IPS-15b (cell line): Measurements from ENCODE around the gene TFDP2.

Source experiments
- H3K27me3 ChIP-seq: one replicate; pipeline ENCODE4 v1.6.1; 2013; ENCODE audit warnings: low read length; ENCODE audit not compliant: control insufficient read depth, insufficient read depth
- H3K36me3 ChIP-seq: one replicate; pipeline ENCODE4 v1.6.1; 2013; ENCODE audit warnings: low read length; ENCODE audit not compliant: control insufficient read depth, insufficient read depth
- H3K4me1 ChIP-seq: one replicate; pipeline ENCODE4 v1.6.1; 2013; ENCODE audit warnings: mild to moderate bottlenecking, low read length; ENCODE audit not compliant: control insufficient read depth, insufficient read depth
- H3K4me3 ChIP-seq: one replicate; pipeline ENCODE4 v1.5.1; 2013; ENCODE audit warnings: low read depth, low read length
- H3K9ac ChIP-seq: one replicate; pipeline ENCODE4 v1.6.1; 2013; ENCODE audit warnings: low read depth, mild to moderate bottlenecking, low read length
- H3K9me3 ChIP-seq: one replicate; pipeline ENCODE4 v1.6.1; 2013; ENCODE audit warnings: mild to moderate bottlenecking, low read length; ENCODE audit not compliant: control insufficient read depth, insufficient read depth

The TFDP2 gene

DNA sequence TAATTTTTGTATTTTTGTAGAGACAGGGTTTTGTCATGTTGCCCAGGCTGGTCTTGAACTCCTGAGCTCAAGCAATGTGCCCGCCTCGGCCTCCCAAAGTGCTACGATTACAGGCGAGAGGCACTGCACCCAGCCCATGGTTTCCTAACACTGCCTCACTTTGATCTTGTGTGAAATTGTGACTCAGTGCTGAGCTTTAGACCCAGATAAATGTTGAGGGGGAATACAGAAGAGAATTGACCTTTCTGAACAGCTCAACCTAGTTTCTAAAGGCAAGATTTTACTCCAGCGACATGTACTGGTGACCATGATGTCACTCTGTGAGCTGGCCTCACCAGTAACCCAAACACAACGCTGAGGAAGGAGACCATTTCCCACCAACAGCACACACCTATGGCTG lies 199.4 kb downstream of the TFDP2 start:
- no peaks in the 10 kb centered on the region for H3K27me3 ChIP-seq
- no peaks in the 10 kb centered on the region for H3K9me3 ChIP-seq
- no peaks in the 10 kb centered on the region for H3K36me3 ChIP-seq
- H3K4me3 ChIP-seq = no peak overlapping the region
- no peak overlapping the region for H3K9ac ChIP-seq
- H3K4me1 ChIP-seq = no peaks in the 10 kb centered on the region

DNA sequence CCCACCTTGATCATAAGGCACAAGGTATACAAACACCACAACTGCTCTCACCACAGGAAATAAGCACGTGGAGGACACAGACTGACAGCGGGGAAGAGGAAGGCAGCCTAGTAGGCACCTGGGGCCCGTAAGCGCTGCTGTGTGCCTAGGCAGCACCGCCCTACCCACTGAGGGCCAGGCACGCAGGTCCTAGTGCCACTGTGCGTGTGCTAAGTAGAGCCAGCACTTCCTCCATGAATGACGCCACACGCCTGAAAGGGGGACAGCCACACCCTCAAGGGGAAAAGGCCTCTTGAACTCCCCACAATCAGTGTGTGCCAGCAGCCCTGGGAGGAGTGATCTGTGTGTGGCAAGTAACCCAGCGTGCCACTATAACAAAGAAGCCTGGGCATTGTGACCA lies 199.9 kb downstream of the TFDP2 start:
- Histone ChIP-seq H3K9ac (no peak overlapping the region), H3K9me3 (no peaks in the 10 kb centered on the region), H3K4me3 (no peak overlapping the region), H3K4me1 (no peaks in the 10 kb centered on the region), H3K27me3 (no peaks in the 10 kb centered on the region), H3K36me3 (no peaks in the 10 kb centered on the region)

DNA sequence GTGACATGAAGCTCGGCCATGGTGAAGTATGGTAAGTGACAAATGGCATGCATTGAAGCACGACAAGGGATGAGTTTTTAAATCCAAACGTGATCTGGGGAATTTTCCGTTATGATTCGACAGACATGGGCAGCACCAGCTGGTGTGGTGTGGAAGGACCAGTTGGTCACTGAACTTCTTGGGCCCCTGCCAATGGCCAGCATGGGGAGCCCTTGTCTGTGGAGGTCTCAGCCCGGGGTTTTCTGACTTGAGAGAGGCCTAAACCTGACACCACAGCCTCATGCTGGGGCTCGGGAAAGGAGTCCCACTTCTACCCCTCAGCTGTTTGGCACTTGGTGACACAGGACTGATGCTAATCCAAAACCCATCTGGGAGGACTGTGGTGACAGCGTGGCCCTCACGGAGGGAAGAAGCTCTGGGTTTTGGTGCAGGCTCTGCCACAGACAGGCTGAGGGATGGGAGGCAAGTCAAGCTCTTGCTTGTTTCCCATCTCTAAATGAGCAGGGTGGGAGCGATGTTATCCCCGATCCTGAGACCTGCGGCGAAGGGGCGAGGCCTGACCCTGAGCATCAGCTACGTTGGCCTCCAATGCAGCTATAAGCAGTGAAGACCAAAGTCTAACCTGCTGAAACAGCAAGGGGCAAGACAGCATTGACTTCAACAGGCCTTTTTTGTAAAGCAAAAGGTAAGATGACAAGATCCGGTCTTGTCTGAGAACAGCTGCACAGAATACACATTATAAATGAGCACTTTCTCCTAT lies 203.4 kb downstream of the TFDP2 start:
- Histone ChIP-seq H3K9ac (no peak overlapping the region), H3K9me3 (no peaks in the 10 kb centered on the region), H3K4me1 (no peaks in the 10 kb centered on the region), H3K36me3 (no peaks in the 10 kb centered on the region), H3K27me3 (no peaks in the 10 kb centered on the region), H3K4me3 (no peak overlapping the region)

DNA sequence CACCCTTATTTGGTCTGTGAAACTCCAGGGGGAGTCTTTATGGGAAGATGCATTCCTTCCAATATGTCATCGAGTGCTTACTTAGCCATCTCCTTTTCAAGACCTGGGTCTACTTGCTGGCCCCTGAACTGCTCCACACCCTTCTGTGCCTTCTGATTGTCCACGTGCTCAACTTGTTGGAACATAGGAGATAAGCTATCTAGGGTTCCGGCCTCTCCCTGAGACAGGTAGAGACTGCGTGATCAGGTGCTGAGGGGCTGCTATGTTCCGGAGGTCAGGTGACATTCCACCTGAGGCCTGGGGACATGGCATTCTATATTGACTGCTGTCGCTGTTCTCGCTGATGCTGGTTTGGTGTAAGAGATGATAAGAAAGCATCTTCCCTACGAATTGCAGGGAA lies 207.3 kb downstream of the TFDP2 start:
- H3K36me3 ChIP-seq = no peaks in the 10 kb centered on the region
- H3K9ac ChIP-seq = no peak overlapping the region
- no peaks in the 10 kb centered on the region for H3K9me3 ChIP-seq
- no peak overlapping the region for H3K4me3 ChIP-seq
- no peaks in the 10 kb centered on the region for H3K4me1 ChIP-seq
- H3K27me3 ChIP-seq = no peaks in the 10 kb centered on the region

DNA sequence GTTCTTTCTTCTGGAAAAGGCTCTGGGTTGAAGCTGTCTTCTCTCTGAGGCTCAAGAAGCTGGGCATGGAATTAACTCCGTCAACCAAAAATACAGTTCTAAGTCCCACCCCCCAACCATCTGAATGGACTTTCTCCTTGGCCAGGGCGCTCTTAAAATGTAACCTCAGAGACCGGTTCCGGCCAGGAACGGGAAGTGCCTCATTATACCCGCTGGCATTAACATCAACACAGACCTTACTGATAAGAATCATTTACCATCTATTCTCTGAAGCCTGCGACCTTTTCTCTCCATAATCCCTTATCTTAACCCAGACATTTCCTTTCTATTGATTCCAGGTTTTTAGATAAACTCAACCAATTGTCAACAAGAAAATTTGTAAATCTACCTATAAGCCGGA lies 208.3 kb downstream of the TFDP2 start:
- Histone ChIP-seq H3K4me1 (no peaks in the 10 kb centered on the region), H3K27me3 (no peaks in the 10 kb centered on the region), H3K9me3 (no peaks in the 10 kb centered on the region), H3K9ac (no peak overlapping the region), H3K36me3 (no peaks in the 10 kb centered on the region), H3K4me3 (no peak overlapping the region)

DNA sequence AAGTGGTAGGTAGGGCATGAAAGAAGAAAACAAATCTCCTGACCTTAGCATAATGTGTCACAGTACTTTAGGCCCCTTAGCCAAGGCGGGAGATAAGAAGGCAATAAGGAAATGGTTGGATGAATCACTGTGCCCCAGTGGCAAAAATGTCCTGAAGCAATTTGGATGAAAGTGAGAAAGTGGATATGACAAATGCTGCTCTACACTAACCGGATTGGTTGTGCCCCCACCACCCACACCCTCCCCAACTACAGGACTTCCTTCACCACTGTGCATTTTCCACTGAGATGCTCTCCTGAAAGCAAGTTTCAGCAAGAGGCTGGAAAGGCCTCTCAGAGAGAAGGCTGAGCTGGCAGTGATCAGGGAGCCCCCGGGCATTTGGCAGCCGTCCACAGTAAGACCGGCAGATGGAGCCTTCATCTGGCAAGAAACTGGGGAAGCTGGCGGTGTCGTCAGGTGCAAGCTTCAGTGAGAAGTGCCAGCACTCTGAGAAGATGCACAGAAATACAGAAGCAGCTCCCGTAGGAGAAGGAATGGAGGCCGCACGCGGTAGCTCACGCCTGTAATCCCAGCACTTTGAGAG lies 209.1 kb downstream of the TFDP2 start:
- H3K9ac ChIP-seq = no peak overlapping the region
- no peaks in the 10 kb centered on the region for H3K36me3 ChIP-seq
- no peaks in the 10 kb centered on the region for H3K27me3 ChIP-seq
- H3K4me1 ChIP-seq = no peaks in the 10 kb centered on the region
- no peaks in the 10 kb centered on the region for H3K9me3 ChIP-seq
- no peak overlapping the region for H3K4me3 ChIP-seq

DNA sequence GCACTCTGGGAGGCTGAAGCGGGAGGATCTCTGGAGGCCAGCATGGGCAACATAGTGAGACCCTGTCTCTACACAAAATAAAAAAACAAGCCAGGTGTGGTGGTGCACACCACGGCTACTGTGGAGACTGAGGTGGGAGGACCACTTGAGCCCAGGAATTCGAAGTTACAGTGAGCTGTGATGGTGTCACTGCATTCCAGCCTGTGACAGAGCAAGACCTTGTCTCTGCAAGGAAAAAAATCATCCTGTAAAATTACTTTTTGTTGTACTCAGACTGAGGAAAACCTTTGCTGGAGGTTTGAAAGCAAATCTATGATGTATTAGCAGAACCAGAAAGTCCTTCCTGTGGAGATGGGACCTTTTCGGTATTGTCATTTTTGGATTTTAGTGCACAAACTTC lies 209.6 kb downstream of the TFDP2 start:
- Histone ChIP-seq H3K4me1 (no peaks in the 10 kb centered on the region), H3K9ac (no peak overlapping the region), H3K4me3 (no peak overlapping the region)

DNA sequence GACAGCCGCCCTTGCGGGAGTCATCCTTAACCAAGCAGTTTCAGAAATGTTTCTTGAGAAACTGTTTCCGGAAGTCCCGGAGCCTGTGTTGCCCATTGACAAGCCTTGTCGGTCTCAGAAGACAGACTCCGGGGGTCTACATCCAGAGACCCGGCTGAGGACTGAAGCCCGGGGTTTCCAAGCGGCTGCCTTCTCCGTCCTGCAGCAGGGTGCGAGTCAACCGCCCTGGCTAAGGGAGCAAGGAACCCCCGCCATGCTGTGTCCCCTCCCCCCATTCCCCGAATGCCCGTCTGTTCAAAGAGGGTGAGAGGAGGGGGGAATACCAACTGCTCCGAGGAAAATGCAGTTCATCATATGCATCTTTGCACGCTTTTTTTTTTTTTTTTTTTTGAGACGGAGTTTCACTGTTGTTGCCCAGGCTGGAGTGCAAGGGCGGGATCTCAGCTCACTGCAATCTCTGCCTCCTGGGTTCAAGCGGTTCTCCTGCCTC lies 211.3 kb downstream of the TFDP2 start:
- no peaks in the 10 kb centered on the region for H3K27me3 ChIP-seq
- H3K9me3 ChIP-seq = no peaks in the 10 kb centered on the region
- no peaks in the 10 kb centered on the region for H3K4me1 ChIP-seq
- no peaks in the 10 kb centered on the region for H3K36me3 ChIP-seq
- no peak overlapping the region for H3K4me3 ChIP-seq
- no peak overlapping the region for H3K9ac ChIP-seq

More for the DNA sequence above, 209.6 kb downstream of the TFDP2 start:
- no peaks in the 10 kb centered on the region for H3K9me3 ChIP-seq
- H3K36me3 ChIP-seq = no peaks in the 10 kb centered on the region
- no peaks in the 10 kb centered on the region for H3K27me3 ChIP-seq

DNA sequence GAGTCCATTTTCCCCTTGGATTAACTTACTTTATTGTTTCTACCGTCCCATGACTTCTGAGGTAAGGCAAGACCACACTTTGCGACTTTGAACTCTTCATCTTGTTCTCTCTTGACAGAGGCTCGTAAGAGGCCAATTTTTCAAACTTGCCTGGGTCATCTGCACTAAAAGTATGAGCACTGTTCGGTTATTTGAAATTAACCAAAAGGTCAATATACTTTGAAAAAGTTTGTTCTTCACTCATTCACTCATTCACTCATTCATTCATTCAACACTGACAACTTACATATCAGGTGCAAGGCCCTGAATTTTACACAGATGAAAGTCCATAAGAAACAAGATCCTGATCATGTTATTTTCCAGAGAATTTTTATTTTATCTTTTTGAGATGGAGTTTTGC lies 215.0 kb downstream of the TFDP2 start:
- Histone ChIP-seq H3K9me3 (no peaks in the 10 kb centered on the region), H3K9ac (no peak overlapping the region), H3K4me3 (no peak overlapping the region), H3K36me3 (no peaks in the 10 kb centered on the region), H3K27me3 (no peaks in the 10 kb centered on the region), H3K4me1 (no peaks in the 10 kb centered on the region)

DNA sequence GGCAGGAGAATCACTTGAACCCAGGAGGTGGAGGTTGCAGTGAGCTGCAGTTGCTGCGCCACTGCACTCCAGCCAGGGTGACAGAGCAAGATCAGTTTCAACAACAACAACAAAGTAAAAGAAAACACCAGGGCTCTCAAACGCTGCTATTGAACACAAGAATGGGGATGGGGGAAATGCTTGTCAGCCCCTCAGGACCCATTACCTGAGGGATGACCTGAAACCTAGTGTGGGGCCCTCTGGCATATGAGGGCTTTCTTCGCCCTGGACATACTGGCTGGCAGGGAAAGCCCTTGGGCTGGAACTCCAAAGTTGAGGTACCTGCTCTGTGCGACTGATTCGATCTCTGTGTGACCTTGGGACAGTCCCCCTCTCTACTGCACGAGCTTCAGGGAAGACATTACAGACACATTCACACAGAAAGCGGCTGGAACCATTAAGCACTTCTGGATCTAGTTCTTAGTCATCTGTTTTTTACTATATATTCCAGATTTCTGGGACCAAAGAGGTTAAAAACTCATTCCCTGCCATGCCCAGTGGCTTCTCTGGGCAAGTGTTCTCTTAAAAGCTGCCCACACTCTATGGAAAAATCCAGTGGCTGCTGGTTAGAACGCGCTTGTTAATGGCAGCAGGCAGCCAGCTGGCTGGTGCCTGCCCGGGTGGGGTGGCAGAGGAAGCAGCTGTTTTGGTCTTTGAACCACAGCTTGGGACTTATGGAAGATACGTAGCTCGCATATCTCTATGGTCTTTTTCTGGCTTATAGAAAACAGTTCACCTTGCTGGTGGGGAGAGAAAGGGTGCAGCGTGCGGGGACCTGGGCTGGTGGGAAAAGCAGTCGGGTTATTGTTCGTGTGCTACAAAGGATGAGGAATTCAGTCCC lies 215.7 kb downstream of the TFDP2 start:
- Histone ChIP-seq H3K4me1 (no peaks in the 10 kb centered on the region), H3K9me3 (no peaks in the 10 kb centered on the region), H3K4me3 (no peak overlapping the region), H3K36me3 (no peaks in the 10 kb centered on the region), H3K9ac (no peak overlapping the region), H3K27me3 (no peaks in the 10 kb centered on the region)

DNA sequence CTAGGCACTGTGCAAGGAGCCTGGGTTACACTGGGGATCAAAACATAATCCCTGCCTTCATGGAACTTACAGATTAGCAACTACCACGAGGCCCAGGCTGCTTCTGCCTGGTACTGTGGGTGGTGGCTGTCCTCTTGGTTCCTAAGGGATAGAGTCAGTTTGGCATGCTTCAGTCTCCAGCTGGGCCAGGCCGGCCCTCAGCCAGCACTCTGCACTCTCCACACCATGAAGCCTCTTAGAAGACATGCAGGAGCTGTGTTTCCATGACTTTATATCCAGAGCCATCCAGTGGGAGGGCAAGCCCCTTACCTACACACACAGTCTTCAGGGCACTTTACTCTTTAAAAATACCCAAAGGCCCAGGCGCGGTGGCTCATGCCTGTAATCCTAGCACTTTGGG lies 218.5 kb downstream of the TFDP2 start:
- no peak overlapping the region for H3K4me3 ChIP-seq
- no peaks in the 10 kb centered on the region for H3K27me3 ChIP-seq
- H3K36me3 ChIP-seq = no peaks in the 10 kb centered on the region
- no peaks in the 10 kb centered on the region for H3K4me1 ChIP-seq
- no peak overlapping the region for H3K9ac ChIP-seq
- no peaks in the 10 kb centered on the region for H3K9me3 ChIP-seq
